Calu3 (cell line): ENCODE data around the gene WFIKKN1. TPM values are rescaled to one million over a fixed set of nuclear protein-coding genes. Genes with fewer than 3 reads are reported as not detected.

Experiments used
- BruUV-seq: library from RNA; stranded (reverse); fragments of 400-500 nt; replicated peaks from 2 replicates; lab custom pipeline; 2021; lab: Mats Ljungman, UMichigan
- CTCF ChIA-PET: fragments of 300-600 bp; sonication (Branson Sonifier 250); formaldehyde crosslinking; loops from one replicate; lab custom pipeline; 2022; ENCODE audit warnings: antibody characterized with exemption; lab: Charles Lee
- DNase-seq: peaks from one replicate; pipeline ENCODE4 v3.0.0; 2022
- H3K27ac Mint-ChIP-seq: one replicate; pipeline ENCODE4 v1.8.0; 2022; ENCODE audit warnings: mixed read lengths; ENCODE audit not compliant: unreplicated experiment
- H3K27me3 Mint-ChIP-seq: one replicate; pipeline ENCODE4 v1.8.0; 2022; ENCODE audit warnings: mixed read lengths; ENCODE audit not compliant: unreplicated experiment
- H3K36me3 Mint-ChIP-seq: one replicate; pipeline ENCODE4 v1.8.0; 2022; ENCODE audit warnings: mild to moderate bottlenecking, moderate library complexity, mixed read lengths; ENCODE audit not compliant: insufficient read depth, unreplicated experiment
- H3K4me1 Mint-ChIP-seq: one replicate; pipeline ENCODE4 v1.8.0; 2022; ENCODE audit warnings: mild to moderate bottlenecking, low read depth, mixed read lengths; ENCODE audit not compliant: unreplicated experiment
- H3K4me3 Mint-ChIP-seq: one replicate; pipeline ENCODE4 v1.8.0; 2022; ENCODE audit warnings: mild to moderate bottlenecking, low read depth, moderate library complexity, mixed read lengths; ENCODE audit not compliant: unreplicated experiment
- H3K9me3 Mint-ChIP-seq: one replicate; pipeline ENCODE4 v1.8.0; 2022; ENCODE audit warnings: low read depth, mixed read lengths; ENCODE audit not compliant: unreplicated experiment
- intact Hi-C: fragments of 100-400 bp; cut with micrococcal nuclease; formaldehyde crosslinking; loops from one replicate; pipeline ENCODE4 v1.10.0; 2022; ENCODE audit not compliant: unreplicated experiment
- total RNA-seq: library from RNA; stranded (reverse); gene quantifications from 2 replicates; pipeline ENCODE4 v1.2.3, GENCODE V29; 2022
- TF ChIP-seq, protein P1 (sequence below): fragments of 200-600 bp; IDR thresholded peaks from one replicate; pipeline ENCODE4 v1.8.0; 2022; ENCODE audit warnings: antibody characterized with exemption; ENCODE audit not compliant: unreplicated experiment

The WFIKKN1 gene
- total RNA-seq, 1 experiment from 2014 or later, result 0.90 TPM

GRCh38 chr16:672851-673250, 42.1 kb downstream of the WFIKKN1 start:
- H3K27me3 Mint-ChIP-seq, result no peaks in the 10 kb centered on the region
- no peak for DNase-seq
- H3K4me3 Mint-ChIP-seq, result no peak overlapping the region
- CTCF ChIA-PET, result no interaction called here
- peaks cover 6% of the 10 kb centered on the region for H3K4me1 Mint-ChIP-seq
- TF ChIP-seq, protein P1, sequence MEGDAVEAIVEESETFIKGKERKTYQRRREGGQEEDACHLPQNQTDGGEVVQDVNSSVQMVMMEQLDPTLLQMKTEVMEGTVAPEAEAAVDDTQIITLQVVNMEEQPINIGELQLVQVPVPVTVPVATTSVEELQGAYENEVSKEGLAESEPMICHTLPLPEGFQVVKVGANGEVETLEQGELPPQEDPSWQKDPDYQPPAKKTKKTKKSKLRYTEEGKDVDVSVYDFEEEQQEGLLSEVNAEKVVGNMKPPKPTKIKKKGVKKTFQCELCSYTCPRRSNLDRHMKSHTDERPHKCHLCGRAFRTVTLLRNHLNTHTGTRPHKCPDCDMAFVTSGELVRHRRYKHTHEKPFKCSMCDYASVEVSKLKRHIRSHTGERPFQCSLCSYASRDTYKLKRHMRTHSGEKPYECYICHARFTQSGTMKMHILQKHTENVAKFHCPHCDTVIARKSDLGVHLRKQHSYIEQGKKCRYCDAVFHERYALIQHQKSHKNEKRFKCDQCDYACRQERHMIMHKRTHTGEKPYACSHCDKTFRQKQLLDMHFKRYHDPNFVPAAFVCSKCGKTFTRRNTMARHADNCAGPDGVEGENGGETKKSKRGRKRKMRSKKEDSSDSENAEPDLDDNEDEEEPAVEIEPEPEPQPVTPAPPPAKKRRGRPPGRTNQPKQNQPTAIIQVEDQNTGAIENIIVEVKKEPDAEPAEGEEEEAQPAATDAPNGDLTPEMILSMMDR, result no peak
- intact Hi-C loops, result no loop called here
- no peak overlapping the region for H3K27ac Mint-ChIP-seq
- peaks cover 73% of the 10 kb centered on the region for H3K36me3 Mint-ChIP-seq
- no TSS peak for BruUV-seq
- no peaks in the 10 kb centered on the region for H3K9me3 Mint-ChIP-seq

DNA sequence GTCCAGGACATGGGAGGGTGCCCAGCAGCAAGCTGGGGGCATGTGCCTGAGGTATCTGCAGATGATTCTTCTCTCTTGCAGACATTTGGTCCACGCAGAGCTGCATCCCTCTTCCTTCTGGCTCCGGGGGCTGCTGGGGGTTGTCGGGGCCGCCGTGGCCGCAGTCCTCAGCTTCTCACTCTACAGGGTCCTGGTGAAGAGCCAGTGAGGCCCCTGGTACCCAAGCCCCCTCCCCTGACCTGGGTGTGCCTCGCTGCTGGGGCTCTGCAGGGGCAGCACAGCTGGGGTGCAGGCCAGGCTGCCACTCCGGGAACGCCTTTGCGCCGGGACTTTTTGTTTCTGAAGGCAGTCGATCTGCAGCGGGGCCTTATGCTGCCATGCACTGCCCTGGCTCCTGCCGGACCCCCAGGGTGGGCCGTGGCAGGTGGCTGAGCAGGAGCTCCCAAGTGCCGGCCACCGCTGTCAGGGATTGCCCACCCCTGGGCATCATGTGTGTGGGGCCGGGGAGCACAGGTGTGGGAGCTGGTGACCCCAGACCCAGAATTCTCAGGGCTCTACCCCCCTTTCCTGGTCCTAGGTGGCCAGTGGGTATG, 42.7 kb downstream of the WFIKKN1 start:
- no peak overlapping the region for H3K4me3 Mint-ChIP-seq
- no peaks in the 10 kb centered on the region for H3K9me3 Mint-ChIP-seq
- no peak overlapping the region for H3K27ac Mint-ChIP-seq
- H3K36me3 Mint-ChIP-seq, result peaks cover 67% of the 10 kb centered on the region
- CTCF ChIA-PET, result no interaction called here
- TF ChIP-seq, protein P1, result no peak
- intact Hi-C loops, result no loop called here
- peaks cover 6% of the 10 kb centered on the region for H3K4me1 Mint-ChIP-seq
- no peak for DNase-seq
- no peaks in the 10 kb centered on the region for H3K27me3 Mint-ChIP-seq
- BruUV-seq, result TSS peak; percentile 26

- Mint-ChIP-seq H3K4me1 (peaks cover 6% of the 10 kb centered on the region), H3K27me3 (no peaks in the 10 kb centered on the region), H3K27ac (no peak overlapping the region), H3K4me3 (no peak overlapping the region), H3K36me3 (peaks cover 65% of the 10 kb centered on the region), H3K9me3 (no peaks in the 10 kb centered on the region)
- no TSS peak for BruUV-seq
- CTCF ChIA-PET, result interaction anchor here (0.8 kb wide), 1 partner anchor 38 kb away, joined by 3 read pairs; no protein-coding TSS in a partner anchor
- intact Hi-C loops, result no loop called here
- TF ChIP-seq, protein P1, result no peak
- no peak for DNase-seq
These were observed 43.6 kb downstream of the WFIKKN1 start for GRCh38 chr16:674214-674881.

DNA sequence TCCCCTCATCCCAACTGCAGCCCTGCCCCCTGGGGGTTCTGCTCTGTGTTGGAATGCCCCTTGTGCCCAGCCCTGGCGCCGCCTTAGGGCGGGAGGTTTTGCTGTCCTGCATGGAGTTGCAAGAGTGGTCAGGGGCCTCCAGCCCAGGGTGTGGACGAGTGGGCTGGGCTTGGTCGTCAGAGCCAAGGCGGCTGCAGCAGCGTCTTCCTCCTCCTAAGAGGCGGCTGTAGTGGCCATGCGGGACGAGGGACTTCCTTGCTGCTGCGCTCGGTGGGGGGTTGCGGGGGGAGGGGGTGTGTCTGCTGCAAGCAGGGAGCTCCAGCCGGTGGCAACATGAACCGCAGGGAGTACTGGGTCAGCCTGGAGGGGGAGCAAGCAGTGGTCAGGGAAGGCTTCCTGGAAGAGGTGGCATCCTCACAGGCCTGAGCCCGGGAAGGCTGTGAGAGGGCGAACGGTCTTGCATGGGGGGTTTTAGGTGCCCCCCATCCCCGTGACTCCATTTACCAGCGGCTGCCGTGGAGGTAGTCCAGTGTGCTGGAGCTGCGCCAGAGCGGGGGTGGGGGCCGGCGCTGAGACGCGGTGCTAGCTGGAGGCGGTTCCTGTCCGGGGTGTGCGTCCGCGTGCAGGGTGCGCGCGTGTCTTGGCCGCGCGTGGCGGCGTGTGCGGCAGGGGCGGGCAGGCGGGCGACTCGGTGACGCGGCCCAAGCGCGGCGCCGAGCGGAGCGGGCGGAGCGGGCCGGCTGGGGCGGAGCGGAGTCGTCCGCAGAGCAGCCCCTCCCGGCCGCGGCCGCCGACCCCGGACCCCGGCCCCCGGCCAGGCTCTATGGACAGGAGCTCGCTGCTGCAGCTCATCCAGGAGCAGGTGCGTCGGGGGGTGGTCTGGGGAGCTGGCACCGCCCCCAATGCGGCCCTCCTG, 44.4 kb downstream of the WFIKKN1 start, which contains the start of gene RHBDL1:
Gene RHBDL1, plus strand, starts transcription at position 704 of the 916 bp plus-strand sequence. Its CDS starts 120 bp downstream, at position 824.
- Mint-ChIP-seq H3K9me3 (no peaks in the 10 kb centered on the region), H3K27ac (peak within 1 kb of the TSS; percentile 61), H3K27me3 (no peaks in the 10 kb centered on the region), H3K4me1 (peaks cover 6% of the 10 kb centered on the region), H3K4me3 (peak within 1 kb of the TSS; percentile 59), H3K36me3 (peaks cover 65% of the 10 kb centered on the region)
- DNase-seq, result peak; percentile 51
- CTCF ChIA-PET, result interaction anchor here (0.6 to 0.8 kb wide), 5 partner anchors 11 to 1031 kb away, joined by 3 to 7 read pairs (median 4); partner anchors contain the start of gene MAPK8IP3
- intact Hi-C loops, result no loop called here
- TF ChIP-seq, protein P1, result no peak
- no TSS peak for BruUV-seq
